Stimulated activated CD4-positive, alpha-beta T cell treated with anti-CD3 and anti-CD28 coated beads, Interleukin-15, amount 100 ng/mL, for 48 hours (primary cell): ENCODE data around the gene WASL.
"Not testable (repeated sequence)": the region's sequence is repeated elsewhere in the genome, so short reads cannot be mapped to it uniquely, and the experiment has no call there.

Experiments used
- DNase-seq, 2 donors: peaks; one replicate each; pipeline ENCODE4 v3.0.0-alpha.2; 2020; ENCODE audit warnings: low read depth in 2 of 2

Gene WASL

GRCh38 chr7:123748734-123749536 is at the start of gene WASL:
Gene WASL (minus strand): TSS chr7:123749003. CDS start chr7:123748734, 269 bp downstream.
- DNase-seq, result peak; percentile 70 to 83

DNA sequence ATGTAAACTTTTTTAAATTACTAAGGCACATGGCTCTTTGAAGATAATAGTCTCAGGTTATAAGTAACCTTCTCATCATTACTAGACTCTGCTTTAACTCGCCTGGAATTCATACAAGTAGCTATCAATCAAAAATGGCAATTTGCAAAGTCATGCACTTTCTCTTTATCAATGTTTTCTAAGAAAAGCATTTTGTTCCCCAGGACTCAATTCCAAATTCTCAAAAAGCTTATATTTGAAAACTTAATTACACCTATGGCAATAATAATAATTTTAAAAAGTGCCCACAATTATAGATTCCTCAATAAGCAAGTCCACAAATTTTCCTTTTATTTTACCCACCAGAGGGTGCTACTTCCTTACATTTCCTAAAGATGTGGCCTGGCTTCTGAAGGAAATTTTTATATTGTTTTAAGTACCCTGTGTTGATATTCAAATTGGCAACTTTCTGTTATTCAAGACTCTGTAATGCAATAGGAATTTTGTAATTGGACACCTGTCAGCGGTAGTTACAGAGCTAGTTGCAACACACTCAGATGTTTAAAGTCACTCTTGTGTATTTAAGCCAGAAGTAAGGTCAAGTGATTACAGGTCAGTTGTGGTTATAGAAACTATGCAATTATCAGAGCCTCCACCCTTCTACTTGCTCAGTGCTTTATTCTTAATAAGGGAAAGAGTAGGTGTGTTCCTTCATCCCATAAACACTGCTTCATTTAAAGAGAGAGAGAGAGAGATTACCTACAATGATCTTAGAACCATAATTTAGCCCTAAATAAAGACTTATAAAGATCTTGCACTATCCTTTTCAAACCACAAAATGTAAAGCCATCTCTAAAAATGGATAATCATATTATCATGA is 49.1 kb upstream of the WASL start:
- DNase-seq, result no peak

GRCh38 chr7:123796568-123796967 is 47.8 kb upstream of the WASL start:
- DNase-seq, result no peak

DNA sequence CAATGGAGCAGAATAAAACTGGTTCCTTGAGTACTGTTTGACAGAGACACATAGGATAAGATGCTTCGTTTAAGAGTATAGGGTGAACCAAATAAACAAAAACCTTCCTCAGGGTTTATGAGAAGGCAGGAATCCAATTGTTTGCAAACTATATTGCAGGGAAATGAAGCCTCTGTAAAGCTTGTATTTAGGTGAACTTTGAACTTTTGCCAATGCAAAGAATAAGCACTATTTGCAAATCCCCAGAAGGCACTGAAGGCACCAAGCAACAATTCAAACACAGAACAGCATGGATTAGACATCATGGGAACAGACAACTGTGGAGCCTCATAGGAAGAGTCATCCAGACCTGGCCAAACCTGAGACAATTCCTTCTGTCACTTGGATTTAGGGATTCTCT is 47.1 kb upstream of the WASL start:
- DNase-seq, result no peak

DNA sequence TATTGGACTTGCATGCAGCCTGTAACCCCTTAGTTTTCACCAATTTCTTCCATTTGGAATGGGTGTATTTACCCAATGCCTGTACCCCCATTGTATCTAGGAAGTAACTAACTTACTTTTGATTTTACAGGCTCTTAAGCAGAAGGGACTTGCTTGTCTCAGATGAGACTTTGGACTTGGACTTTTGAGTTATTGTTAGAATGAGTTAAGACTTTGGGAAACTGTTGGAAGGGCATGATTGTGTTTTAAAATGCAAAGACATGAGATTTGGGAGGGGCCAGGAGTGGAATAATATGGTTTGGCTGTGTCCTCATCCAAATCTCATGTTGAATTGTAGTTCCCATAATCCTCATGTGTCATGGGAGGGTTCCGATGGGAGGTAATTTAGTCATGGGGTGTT is 46.3 kb upstream of the WASL start:
- DNase-seq, result not testable (repeated sequence)

- DNase-seq, result no peak
Observed at GRCh38 chr7:123792547-123792946, 43.7 kb upstream of the WASL start.

- DNase-seq, result no peak
Observed at GRCh38 chr7:123791001-123791400, 42.2 kb upstream of the WASL start.

DNA sequence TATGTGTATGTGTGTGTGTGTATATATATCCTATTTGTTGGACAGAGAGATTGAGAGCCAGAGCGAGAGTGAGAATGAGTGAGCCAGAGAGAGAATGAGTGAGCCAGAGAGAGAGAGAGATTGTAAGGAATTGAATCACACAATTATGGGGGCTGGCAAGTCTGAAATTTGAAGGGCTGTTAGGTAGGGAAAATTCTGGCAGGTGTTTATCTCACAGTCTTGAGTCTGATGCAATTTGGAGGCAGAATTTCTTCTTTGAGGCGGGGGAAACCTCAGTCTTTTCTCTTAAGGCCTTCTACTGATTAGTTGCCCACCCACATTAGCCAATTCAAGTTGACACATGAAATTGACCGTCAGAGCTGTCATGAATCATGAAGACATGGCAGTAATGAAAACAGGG is 41.0 kb upstream of the WASL start:
- DNase-seq, result no peak

- DNase-seq, result no peak
Observed at GRCh38 chr7:123789206-123789784, 40.5 kb upstream of the WASL start.

DNA sequence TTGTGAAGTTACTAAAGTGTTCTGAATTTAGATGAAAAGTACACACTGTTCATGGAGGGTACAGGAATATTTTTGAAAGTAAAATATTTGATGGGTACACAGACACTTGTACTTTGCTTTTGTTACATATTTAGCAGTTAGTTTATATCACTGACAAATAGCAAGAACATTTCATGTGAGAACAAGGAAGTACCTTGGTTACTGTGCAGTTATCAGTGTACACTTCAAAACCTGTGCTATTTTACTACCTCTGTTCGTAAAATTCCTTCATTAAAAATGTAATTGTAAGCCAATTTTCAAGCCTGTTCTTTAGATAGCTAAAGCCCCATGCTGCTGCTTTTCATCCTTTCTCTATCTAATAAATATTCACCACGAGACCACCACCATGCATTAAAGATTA is 39.8 kb upstream of the WASL start:
- no peak for DNase-seq

GRCh38 chr7:123787220-123788007 is 38.6 kb upstream of the WASL start:
- no peak for DNase-seq

DNA sequence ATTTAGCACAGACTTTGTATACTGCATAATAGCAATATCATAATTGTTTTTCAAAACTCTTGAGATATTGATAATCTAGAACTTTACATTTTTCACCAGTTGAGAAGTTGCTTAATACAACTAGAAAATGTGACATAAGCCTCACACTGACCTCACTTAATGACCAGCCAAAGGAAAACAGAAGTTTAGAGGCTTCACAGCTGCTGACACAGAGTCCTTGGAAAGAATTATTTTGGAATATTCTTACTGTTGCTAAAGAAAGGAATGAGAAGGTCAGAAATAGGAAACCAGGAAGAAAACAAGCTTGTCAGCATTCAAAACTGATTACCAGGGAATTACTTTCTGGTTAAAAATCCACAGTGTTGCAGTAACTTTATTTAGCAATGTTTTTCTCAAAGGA is 35.5 kb upstream of the WASL start:
- DNase-seq, result no peak

GRCh38 chr7:123783820-123784219 is 35.0 kb upstream of the WASL start:
- DNase-seq, result no peak

DNA sequence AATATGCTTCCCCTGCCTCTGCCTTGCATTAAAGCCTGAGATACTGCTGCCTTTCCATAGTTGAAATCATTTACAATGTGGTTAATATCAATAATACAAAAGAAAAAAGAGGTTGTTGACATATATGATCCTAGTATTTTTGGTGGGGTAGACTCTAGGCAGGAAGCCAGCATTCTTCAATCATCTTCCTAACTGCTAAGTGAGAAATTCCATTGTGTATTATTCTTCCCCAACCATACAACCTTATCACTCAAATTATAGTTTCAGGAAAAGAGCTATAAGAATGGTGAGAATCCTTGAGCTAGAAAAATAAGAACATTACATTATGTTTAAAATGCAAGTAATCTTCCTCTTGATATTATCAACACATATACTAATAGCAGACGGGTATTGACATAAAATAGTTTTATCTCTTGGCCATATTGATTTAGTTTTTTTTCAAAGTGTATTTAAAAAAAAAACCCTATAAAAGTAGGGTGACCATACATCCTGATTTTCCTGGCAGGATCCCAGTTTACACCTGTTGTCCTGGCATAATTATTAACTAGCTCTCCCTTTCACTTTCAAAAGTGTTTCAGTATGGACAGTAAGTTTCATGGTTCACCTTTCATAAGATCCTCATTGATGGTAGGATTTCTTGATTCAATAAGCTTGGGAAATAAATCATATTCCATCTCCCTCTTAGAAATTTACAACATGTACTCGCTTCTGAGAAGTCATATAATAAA is 33.4 kb upstream of the WASL start:
- no peak for DNase-seq

GRCh38 chr7:123780472-123780871 is 31.7 kb upstream of the WASL start:
- not testable (repeated sequence) for DNase-seq

DNA sequence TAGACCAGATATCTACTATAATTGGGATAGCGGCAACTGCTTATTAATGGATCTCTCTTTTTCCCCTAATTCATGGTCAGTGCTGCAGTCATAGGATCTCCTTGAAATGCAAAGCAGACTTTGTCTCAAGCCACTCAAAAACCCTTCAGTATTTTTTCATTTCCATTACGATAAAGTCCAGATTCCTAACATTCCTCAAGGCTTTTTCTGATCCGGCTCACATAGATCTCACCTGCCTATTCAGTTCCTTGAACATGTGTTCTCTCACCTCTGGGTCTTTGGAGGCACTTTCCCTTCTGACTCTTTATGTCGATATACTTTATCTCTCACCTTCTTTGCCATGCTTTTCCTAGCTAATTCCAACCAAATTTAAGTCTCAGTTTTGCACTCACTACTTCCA is 25.7 kb upstream of the WASL start:
- no peak for DNase-seq

GRCh38 chr7:123773481-123773880 is 24.7 kb upstream of the WASL start:
- DNase-seq, result no peak

DNA sequence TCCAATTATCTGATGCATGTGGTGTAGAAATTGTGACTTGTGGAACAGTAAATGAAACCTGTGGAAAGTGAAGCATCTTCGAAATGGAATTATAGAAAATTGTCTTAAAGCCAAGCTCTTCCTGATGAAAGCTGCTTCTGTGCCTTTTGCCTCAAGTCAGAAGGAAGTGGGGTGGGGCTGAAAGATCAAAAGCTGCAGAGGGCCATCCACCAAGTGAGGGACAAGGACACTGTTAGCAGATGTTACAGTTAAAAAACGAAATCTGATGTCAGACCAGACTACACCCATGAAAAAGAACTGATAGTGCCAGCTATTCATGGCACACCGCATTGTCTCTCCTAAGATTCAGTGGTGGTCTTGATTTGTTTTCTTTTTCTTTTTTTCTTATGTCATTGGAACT is 23.8 kb upstream of the WASL start:
- no peak for DNase-seq

DNA sequence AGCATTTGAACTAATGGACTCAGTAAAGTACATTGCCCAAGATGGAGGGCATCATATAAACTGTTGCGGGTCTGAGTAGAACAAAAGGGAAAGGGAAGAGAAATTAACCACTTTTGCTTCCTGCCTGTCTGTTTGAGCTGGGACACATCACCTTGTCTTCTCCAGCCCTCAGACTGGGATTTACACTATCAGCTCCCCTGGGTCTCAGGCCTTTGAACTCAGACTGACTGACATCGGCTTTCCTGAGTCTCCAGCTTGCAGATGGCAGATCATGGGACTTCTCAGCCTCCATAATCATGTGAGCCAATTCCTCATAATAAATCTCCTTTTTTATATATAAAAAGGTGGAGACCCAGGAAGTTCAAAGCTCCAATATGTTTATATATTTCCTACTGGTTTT is 23.0 kb upstream of the WASL start:
- no peak for DNase-seq

GRCh38 chr7:123771256-123771655 is 22.5 kb upstream of the WASL start:
- DNase-seq, result no peak

- peak in 1 of 2 donors; percentile 13 for DNase-seq
Observed at GRCh38 chr7:123770378-123770777, 21.6 kb upstream of the WASL start.
